Stimulated activated CD4-positive, alpha-beta T cell treated with anti-CD3 and anti-CD28 coated beads, Interleukin-15, amount 100 ng/mL, for 1 hour (primary cell): ENCODE results near the gene LIMS1.
"Not testable (repeated sequence)": the region's sequence is repeated elsewhere in the genome, so short reads cannot be mapped to it uniquely, and the experiment has no call there.

ENCODE experiments used
- DNase-seq, 2 donors: peaks; one replicate each; pipeline ENCODE4 v3.0.0-alpha.2; 2020; ENCODE audit warnings: low read depth in 1 of 2, low spot score in 1 of 2

Gene LIMS1

DNA sequence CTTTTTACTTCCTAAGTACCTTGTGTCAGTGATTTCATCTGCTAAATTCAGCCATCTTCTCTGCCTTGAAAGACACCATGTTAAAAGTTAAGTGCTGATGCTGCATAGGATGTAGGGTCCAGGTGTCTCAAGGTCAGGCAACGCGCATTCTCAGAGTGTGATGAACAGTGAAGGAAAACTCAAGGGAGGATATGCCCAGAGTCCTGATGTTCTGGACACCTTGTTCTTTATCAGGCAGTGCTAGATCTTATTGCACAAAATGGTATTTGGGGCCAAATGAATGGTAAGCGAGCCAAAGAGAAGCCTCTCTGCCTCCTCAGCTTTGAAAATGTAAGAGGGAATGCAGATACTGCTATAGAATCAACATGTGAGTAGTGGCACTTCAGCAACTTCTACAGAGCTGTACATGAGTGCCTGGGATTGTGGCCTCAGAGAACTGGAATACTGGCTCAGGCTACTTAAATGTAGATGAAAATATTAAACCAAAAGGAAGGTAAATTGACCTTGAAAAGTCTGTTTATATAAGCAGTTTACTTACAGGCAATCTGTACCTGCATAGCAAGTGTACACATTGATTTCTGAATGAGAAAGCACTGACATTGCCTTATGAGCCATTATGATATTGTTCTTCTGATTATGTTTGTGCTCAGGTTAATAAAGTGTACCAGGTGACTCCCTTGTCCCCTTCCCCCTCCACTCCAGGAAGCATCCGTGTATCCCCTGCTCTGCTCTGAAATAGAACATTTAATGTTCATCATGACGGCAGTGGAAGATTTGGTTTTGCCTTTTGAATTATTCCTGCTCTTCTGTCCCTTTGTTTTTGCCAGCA, 98.3 kb downstream of the LIMS1 start:
- DNase-seq = no peak

DNA sequence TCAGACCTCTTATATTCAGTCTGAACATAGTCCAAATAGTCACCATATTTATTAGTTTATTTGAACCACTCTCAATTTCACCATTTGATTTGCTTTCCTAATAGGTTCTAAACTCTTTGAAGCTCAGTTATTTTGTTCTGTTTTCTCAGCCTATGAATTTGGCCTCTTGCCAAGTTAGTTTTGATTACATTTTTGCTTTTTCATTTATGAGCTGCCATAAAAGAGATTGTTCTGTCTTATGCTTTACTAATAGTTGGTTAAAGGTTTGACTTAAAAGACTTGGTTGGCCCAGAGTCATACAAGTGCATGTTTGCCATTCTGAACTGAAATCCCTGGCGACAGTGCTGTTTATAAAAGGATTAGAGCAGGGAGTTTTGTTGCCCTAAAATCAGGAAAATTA, 99.1 kb downstream of the LIMS1 start:
- no peak for DNase-seq

DNA sequence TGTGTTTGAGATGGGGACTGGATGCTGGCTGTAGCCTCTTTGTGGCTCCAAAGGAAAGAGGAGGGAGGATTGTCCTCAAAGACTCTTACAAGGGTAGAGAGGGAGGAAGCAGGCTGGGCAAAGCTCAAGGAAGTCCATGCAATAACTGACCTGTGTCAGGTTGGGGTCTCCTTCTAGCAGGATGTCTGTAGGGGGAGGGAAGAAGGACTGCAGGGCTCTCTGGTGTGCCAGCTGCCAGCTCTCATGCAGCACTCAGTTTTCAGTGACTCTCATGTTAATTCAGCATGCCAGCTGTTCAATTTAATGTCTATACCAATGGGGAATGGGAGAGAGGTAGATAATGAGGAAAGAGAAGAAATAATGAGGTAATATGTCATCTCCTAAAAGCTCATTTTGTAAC, 99.7 kb downstream of the LIMS1 start:
- no peak for DNase-seq

DNA sequence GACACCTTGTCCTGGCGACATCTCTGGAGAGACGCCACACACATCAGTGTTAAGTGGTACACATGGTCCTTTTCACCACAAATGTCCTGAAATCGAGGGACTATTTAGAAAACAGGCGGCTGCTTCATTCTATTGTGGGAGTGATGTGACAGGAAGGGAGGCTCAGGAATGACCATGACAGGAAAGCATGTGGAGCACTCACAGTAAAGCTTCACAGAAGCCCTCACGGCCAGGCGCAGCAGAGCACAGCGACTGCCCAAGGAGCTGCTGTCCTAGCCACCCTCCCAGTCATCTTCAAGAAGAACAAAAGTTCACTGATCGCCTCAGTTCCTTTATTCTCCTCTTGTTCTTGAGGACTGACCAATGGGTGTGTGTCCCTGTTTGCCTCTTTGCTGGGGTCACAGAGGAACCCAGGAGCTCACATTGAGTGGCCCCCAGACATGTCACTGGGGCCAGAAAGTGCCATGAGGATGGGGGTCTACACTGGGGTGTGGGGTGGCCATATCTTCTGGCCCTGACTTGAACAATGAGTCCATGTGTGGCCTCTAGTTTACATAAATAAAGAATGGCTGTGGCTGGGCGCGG, 100.4 kb downstream of the LIMS1 start:
- DNase-seq = no peak

DNA sequence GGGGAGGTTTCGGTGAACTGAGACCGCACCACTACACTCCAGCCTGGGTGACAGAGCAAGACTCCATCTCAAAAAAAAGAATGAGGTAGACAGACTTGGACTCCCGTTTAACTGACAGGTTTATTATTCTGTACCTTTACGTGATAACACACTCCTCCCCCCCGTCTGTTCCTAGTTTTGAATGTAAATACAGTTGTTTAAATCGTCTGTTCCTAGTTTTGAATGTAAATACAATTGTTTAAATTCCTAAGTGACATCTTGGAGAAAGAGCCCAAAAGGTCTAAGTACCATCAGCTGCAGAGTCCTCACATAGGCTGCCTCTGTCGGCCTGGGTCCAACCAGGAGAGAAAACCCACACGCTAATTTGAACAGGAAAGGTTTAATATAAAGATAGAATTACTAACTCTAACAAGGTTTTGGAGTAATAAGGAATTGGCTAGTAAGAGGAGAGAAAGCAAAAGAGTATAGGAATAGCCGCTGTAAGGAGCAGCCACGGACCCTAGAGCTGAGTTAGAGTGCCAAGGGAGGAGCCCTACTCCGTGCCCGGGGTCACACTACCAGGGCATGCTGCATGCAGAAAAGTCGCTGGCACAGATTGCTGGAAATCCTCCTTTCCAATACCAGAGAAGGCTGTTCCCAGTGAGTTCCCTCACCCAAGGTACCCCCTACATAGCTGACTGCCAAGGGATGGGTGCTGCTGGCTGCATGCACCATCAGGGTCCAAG, 101.5 kb downstream of the LIMS1 start:
- no peak for DNase-seq

DNA sequence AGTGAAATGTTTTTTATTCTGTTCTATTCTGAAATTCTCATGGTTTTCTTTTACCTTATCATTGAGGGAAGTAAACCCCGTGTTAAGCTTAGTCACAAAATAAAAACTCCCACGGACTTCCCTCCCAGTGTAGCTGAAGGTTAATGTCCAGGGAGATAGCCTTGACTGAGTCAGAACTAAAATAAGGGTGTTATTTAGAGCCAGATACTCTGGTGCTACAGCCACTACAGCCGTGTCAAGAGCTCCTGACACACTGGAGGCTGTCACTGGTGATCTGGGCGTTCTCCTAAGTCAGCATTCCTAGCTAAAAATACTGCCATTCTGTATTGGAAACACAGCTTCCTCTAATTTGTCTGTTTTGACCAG, 103.0 kb downstream of the LIMS1 start:
- no peak for DNase-seq

DNA sequence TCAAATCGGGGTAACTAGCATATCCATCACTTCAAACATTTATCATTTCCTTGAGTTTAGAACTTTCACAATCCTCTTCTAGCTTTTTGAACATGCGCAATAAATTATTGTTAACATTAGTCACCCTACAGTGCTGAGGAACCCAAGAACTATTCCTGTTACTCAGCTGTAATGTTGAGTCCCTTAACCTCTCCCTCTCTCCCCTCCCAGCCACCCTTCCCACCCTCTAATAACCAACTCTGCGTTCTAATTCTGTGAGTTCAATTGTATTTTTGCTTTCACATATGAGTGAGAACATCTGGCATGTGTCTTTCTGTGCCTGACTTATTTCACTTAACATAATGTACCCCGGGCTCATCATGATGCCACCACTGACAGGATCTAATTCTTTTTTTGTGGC, 106.5 kb downstream of the LIMS1 start:
- DNase-seq = no peak

DNA sequence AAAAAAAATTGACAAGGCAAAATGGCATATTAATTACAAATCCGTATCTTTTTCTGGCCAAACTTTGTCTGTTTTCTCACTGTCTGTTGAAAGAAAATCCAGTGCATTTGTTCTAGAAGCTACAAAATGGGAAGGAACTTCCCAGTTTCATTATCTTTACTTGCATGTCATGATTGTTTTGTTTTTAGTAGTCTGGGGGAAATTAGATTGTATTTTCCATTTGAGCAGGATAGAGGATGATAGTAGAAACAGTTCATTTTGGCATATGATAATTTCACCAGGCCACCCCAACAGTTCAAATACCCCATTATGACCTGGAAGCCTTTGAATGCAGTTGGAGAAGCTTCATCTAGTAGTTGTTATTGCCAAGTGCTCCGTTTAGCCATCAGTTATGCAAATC, 107.5 kb downstream of the LIMS1 start:
- DNase-seq = no peak

DNA sequence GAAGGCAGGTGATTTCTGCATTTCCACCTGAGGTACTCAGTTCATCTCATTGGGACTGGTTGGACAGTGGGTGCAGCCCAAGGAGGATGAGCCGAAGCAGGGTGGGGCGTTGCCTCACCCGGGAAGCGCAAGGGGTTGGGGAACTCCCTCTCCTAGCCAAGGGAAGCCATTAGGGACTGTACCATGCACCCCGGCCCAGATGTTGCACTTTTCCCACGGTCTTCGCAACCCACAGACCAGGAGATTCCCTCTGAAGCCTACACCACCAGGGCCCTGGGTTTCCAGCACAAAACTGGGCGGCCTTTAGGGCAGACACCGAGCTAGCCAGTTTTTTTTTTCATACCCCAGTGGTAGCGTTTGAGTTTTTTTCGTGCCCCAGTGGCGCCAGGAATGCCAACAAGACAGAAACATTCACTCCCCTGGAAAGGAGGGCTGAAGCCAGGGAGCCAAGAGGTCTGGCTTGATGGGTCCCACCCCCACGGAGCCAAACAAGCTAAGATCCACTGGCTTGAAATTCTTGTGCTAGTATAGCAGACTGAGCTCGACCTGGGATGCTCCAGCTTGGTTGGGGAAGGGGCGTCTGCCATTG, 109.1 kb downstream of the LIMS1 start:
- no peak for DNase-seq

DNA sequence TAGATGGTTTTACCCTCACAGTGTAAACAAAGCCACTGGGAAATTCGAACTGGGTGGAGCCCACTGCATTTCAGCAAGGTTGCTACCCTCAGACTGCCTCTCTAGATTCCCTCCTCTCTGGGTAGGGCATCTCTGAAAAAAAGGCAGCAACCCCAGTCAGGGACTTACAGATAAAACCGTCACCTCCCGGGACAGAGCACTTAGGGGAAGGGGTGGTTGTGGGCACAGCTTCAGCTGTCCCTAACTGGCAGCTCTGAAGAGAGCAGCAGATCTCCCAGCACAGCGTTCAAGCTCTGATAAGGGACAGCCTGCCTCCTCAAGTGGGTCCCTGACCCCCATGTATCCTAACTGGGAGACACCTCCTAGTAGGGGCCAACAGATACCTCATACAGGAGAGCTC, 109.6 kb downstream of the LIMS1 start:
- not testable (repeated sequence) for DNase-seq

DNA sequence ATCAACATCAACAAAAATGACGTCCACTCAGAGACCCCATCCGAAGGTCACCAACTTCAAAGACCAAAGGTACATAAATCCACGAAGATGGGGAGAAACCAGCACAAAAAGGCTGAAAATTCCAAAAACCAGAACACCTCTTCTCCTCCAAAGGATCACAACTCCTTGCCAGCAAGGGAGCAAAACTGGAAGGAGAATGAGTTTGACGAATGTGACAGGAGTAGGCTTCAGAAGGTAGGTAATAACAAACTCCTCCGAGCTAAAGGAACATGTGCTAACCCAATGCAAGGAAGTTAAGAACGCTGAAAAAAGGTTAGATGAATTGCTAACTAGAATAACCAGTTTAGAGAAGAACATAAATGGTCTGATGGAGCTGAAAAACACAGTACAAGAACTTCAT, 110.2 kb downstream of the LIMS1 start:
- DNase-seq = not testable (repeated sequence)

DNA sequence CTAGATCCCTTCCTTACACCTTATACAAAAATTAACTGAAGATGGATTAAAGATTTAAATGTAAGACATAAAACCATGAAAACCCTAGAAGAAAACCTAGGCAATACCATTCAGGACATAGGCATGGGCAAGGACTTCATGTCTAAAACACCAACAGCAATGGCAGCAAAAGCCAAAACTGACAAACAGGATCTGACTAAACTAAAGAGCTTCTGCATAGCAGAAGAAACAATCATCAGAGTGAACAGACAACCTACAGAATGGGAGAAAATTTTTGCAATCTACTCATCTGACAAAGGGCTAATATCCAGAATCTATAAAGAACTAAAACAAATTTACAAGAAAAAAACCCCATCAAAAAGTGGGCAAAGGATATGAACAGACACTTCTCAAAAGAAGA, 114.5 kb downstream of the LIMS1 start:
- DNase-seq = not testable (repeated sequence)

DNA sequence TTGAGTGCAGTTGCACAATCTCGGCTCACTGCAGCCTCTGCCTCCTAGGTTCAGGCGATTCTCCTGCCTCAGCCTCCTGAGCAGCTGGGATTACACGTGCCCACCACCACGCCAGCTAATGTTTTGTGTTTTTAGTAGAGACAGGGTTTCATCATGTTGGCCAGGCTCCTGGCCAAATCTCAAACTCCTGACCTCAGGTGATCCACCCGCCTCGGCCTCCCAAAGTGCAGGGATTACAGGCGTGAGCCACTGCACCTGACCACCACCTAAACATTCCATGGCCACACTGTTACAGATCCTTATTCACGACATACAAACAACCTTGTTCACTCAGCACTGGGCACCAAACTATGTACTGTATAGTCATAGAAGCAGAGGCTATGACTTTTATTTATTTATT, 116.2 kb downstream of the LIMS1 start:
- DNase-seq = not testable (repeated sequence)

DNA sequence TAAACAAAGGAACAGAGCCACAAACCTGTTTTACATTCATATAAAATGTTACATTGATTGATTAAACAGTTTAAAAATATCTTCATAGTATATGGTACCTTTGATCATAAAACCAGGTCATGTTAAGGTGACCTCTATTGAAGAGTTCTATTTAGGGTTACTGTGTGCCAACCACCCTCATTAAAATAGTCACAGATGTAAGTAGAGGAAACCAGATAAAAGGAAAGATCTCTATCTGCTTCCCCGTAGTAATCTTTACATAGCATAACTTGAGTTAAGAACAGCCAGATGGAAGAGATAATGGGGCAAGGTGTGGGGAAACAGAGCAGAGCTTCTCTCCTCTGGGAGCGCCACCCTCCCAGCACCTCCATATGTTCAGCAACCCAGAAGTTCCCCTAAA, 117.2 kb downstream of the LIMS1 start:
- DNase-seq = not testable (repeated sequence)

DNA sequence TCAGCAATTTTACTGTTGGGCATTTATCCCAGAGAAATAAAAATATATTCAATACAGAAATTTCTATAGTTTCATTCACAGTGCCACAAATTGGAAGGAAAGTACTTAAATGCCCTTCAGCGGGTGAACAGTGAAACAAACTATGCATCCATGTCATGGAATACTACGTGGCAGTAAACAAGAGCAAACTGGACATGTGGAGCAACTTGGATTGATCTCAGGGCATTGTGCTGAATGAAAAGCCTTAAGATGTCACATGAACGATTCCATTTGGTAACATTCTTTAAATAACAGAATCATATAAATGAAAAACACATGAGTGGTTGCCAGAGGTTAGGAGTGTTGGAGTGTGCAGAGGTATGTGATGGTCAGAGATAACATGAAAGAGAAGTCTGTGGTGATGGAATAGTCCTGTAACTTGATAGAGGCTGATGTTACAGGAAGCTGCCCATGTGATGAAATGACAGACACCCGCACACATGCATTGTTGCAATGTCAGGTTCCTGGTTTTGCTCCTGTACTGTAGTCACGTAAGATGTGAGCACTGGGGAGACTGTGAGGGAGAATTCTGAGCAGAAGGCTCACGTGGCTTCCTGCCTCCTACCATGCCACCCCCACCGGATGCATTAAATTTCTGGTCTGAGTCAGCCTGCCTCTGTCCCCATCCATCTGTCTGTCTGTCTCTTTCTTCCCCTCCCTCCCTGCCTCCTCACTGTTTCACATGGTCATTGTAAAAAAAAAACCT, 118.1 kb downstream of the LIMS1 start:
- DNase-seq = peak in 1 of 2 donors; percentile 8

DNA sequence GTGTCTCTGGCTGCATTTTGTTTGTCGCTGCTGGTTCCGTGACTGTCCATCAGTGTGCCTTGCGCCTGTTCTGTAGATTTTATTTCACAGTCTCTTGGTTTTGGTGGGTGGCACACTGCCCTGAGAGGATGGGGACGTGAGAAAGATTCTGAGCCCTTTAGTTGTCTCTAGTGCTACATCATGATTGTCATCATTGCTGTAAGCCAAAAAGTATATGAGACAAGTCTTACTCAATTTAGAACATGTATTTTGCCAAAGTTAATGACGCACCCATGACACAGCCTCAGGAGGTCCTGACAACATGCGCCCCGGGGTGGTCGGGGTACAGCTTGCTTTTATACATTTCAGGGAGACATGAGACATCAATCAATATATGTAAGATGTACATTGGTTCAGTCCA, 119.2 kb downstream of the LIMS1 start:
- not testable (repeated sequence) for DNase-seq

DNA sequence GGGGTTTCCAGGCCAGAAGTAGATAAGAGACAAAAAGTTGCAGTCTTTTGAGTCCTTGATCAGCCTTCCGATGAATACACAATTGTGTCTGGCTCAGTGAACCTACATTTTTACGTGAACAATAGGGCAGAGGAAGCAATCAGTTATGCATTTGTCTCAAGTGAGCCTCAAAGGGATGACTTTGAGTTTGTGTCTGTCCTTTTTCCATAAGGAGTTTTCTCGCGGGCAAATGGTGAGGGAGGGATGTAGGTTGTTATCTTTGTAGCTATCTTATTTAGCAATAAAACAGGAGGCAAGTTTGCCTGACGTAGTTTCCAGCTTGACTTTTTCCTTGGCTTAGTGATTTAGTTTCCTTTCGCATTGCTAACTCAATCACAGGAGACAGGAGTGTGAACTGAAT, 119.6 kb downstream of the LIMS1 start:
- DNase-seq = not testable (repeated sequence)

DNA sequence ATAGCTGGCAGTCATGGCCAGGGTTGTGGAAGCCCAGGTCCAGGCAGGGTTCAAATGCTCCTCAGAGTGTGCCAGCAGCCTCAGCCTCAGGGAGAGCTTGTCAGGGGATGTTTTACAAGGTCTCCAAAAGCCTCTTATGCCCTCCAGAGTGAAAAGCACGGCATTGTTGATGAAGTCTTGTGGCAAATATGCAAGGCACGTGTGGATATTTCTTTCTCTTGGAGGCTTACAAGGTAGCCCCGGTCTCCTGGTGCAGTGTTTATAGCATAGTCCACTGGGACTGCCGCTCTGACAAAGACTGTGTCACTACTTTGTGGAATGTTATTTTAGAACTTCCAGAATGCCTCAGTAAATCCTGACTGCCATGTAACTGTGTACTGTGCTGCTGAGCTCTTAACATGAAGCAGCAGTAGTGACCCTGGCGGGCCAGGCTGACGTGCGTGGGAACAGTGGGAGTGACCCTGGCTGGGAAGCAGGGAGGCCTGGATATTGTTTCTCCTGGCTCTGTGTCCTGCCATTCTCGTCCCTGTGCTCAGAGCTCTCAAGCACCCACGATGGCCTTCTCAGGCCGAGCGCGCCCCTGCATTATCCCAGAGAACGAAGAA, 120.4 kb downstream of the LIMS1 start:
- not testable (repeated sequence) for DNase-seq

DNA sequence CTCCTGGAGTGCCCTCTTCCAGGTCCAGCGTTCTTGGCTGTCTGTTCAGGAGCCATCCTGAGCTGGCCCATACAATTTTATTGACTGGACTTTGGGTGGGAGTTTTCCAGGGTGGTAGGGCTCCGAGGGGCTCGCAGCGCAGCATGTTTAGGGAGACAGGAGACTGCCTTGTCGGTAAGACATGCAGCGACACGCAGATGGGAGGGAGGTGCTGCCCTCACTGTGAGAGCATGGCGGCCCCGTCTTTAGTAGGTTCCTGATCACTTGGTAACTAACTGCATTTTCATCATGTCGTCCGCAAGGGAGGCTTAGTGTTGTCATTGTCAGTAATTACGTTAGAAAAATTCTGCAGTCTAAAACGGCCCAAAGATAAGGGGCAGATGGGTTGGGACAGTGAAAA, 121.0 kb downstream of the LIMS1 start:
- not testable (repeated sequence) for DNase-seq

DNA sequence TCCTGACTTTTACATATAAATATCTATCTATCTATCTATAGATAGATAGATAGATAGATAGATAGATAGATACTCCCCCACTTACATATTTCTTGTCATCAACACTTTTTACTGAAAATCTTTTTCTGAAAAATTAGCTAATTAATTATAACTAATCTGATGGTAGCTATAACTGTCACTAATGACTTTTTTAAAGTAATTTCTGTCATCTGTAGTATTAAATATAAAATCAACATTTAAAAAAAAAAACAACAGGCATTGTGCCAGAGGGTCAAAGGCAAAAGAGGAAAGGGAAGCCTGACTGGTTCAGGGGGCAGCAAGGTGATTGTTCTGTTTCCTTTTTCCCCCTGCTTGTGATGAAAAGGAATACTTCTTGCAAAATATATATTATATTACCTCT, 122.0 kb downstream of the LIMS1 start:
- not testable (repeated sequence) for DNase-seq

DNA sequence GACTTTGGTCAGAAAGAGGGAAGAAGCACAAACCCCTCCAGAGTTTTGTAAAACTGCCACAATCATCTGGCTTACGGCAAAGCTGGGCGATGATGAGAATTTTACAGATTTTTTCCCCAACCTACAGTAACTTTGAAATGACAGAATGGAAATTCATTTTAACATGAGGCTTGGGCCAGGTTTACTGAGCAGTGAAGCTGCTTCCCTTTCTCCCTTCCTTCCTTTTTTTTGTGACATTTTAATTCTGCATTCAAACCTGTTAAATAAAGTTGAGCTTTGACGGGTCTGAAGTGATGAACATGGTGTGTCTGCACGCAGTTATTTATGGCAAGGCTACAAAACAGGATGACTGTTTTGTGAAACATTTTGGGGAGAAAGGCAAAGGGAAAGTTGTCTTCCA, 123.2 kb downstream of the LIMS1 start:
- DNase-seq = not testable (repeated sequence)
